Stimulated activated CD8-positive, alpha-beta memory T cell treated with anti-CD3 and anti-CD28 coated beads, Interleukin-12 subunit alpha, Interleukin-12 subunit beta, amount 100 ng/mL, for 4 hours (primary cell): Measurements from ENCODE around the gene CTNNBIP1.

Source experiments
- DNase-seq: peaks from one replicate; pipeline ENCODE4 v3.0.0-alpha.2; 2020; ENCODE audit warnings: low read depth

Gene CTNNBIP1

DNA sequence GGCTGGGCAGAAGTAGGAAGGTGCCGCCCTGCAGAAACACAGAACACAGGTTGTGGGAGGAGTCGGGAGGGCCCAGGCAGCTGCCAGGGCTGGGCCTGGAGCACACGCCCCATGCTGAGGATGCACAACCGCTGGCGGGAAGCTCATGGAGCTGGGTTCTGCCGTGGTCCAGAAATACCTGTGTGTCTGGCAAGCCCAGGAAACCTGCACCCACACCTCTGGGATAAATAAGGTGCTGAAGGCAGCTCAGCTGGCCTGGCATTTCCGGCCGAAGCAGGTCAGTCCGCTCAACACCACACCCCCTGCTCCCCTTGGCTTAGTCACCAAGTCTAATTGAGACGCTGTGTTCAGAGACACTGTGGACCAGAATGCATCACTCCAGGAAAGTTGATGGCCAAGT is 32.1 kb downstream of the CTNNBIP1 start:
- no peak for DNase-seq

GRCh38 chr1:9875636-9876000 is 34.5 kb downstream of the CTNNBIP1 start:
- DNase-seq: no peak

DNA sequence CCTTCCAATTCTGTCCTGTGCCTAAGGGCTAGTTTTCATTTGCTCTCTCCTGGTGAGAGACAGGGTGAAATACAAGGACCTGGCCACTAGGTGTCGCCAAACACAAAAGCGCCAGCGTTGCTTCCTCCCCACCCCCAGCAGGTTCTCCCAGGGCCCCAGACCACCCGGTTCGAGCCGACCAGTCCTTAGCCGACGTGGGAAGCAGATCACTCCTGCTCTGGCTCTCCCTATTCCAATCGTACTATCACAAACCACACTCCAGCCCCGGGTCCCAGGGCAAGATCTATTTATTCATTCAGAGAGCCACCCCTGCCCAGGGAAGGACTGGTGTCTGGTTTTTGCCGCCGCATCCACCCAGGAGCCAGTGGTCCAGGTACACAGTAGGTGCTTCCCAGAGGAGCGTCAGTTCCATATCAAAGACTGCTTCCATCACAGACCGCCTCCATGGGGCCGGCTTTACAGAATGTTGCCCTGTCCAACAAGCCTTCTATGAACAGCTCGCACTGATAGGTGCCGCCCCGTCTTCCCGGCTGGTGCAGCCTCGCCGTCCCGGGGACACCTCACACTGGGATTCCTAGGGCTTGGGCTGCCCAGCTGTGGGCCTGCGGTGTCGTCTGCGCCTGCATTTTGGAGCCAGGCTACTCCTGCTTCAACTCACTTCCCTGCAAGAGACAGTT is 35.0 kb downstream of the CTNNBIP1 start:
- DNase-seq: peak; percentile 45

- no peak for DNase-seq
Observed at GRCh38 chr1:9874412-9874811, 35.7 kb downstream of the CTNNBIP1 start.

DNA sequence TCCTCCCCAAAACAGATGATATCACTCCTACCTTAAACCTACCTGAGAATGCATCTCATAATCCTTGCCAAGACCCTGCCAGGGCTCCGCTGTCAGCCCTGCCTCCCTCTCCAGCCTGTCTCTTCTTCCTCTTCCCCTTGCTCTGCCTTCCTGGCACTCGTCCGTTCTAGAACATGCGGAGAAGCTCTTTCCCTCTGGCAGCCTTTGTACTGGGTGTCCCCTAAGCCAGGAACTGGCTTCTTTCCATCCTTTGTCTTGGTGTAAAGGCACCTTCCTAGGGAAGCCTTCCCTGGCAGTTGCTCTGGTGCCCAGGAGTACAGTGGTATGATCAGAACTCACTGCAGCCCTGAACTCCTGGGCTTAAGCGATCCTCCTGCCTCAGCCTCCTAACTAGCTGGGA is 36.1 kb downstream of the CTNNBIP1 start:
- no peak for DNase-seq

DNA sequence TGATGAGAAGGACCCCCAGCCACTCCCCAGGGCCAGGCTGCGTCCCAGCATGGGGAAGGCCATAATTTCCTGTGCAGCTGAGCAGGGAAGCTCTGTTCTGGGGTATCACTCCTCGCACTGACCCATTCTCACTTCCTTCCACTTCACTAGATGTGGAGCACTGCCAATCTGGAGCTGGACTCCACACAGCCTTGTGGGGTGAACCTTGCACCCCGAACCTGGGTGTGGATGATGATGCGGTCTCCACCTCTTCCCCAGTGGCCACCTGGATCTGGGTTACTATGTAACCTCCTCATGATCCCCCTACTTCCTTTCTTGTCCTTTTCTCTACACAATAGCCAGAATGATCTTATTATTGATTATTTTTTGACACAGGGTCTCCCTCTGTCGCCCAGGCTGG is 36.7 kb downstream of the CTNNBIP1 start:
- DNase-seq: no peak

GRCh38 chr1:9872430-9873165 is 37.5 kb downstream of the CTNNBIP1 start:
- no peak for DNase-seq

- DNase-seq: no peak
Observed at GRCh38 chr1:9871707-9872425, 38.2 kb downstream of the CTNNBIP1 start.

DNA sequence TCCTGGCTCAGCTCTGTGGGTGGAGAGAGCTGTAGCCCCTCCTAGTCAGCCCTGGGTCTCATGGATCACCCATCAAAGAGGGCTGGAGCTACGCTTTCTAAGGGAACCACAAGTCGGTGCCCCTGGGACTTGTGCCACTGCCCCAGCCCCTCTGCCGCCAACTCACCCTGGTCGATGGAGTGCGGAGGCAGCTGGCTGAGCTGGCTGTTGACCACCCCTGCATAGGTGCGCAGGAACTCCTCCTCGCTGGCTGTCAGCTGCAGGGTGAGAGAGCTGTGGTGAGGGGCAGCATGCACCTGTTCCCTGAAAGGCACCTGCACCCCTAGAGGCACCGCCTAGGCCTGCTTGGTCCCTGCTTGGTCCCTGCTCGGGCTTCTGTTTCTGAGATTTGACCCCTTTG is 39.0 kb downstream of the CTNNBIP1 start:
- no peak for DNase-seq

- DNase-seq: no peak
Observed at GRCh38 chr1:9870572-9870971, 39.5 kb downstream of the CTNNBIP1 start.

DNA sequence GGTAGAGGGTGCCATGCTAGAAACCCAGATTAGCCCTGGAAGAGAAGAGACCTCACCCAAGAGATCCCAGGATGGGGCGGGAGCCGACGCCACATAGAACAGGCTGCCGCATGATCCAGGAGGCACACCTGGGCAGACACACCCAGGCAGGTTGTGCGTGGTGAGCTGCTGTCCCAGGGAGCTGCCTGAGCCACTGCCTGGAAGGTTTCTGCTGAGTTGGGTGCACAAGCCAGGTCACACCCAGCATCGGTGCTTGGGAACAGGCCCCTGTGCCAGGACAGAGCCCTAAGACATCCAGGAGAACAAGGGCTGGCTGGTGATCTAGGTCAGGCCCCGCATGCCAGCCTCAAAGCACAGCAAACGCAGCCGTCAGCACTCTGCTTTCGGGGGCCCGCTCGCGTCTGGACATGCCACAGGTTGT is 40.2 kb downstream of the CTNNBIP1 start:
- DNase-seq: no peak

DNA sequence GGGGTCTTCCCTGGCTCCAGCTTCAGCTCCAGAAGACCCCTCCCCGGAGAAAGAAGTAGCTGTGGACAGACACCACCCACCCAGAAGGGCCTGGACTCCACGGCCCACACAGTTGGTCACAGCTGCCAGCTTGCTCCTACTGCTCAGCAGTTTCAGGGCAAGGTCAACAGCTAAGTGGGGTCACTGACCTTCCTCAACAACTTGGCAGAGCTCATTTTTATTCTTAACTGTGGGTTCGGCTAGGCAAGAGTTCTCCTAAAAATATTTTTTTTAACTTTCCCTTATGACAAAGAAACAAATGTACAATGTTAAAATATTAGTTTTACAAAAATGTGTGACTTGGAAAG is 41.9 kb downstream of the CTNNBIP1 start:
- DNase-seq: no peak

GRCh38 chr1:9867408-9868243 is 42.4 kb downstream of the CTNNBIP1 start:
- DNase-seq: peak; percentile 67

GRCh38 chr1:9866836-9867235 is 43.2 kb downstream of the CTNNBIP1 start:
- DNase-seq: no peak

GRCh38 chr1:9865724-9866123 is 44.3 kb downstream of the CTNNBIP1 start:
- DNase-seq: no peak

DNA sequence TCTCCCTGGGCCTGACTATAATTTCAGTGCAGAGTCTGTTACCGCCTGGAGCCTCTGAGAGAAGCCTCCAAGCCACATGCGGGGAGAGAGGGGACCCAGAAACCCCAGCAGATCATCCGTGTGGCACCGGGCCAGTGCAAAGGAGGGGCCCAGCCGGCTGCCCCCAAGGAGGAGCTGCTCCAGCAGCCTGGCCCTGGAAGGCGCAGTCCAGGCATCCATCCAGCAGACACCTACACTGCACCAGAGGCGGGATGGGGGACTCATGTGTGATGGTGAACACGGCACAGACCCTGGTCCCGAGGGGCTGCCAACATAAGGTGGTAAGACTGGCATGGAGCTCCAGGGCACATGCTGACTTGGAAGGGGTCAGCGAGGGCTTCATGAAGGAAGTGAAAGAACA is 46.7 kb downstream of the CTNNBIP1 start:
- no peak for DNase-seq

GRCh38 chr1:9861360-9861759 is 48.7 kb downstream of the CTNNBIP1 start:
- DNase-seq: no peak

GRCh38 chr1:9860887-9861286 is 49.2 kb downstream of the CTNNBIP1 start:
- DNase-seq: no peak

- no peak for DNase-seq
Observed at GRCh38 chr1:9859281-9860014, 50.6 kb downstream of the CTNNBIP1 start.

GRCh38 chr1:9858293-9859035 is 51.6 kb downstream of the CTNNBIP1 start:
- no peak for DNase-seq

GRCh38 chr1:9855186-9855585 is 54.9 kb downstream of the CTNNBIP1 start:
- no peak for DNase-seq
